SJSA1 (cell line): ENCODE data around the gene SLC37A2. TPM values are rescaled to one million over a fixed set of nuclear protein-coding genes. Genes with fewer than 3 reads are reported as not detected.
A peak's percentile ranks its signal among the peaks of the same experiment; 100 is the strongest.
"Not testable (repeated sequence)": the region's sequence is repeated elsewhere in the genome, so short reads cannot be mapped to it uniquely, and the experiment has no call there.

Experiments
- DNase-seq, 2 experiments: peaks; one replicate each; pipeline ENCODE4 v3.0.0-alpha.2; 2015 to 2020; ENCODE audit warnings: low spot score in 2 of 2, low read depth in 1 of 2
- H3K27ac ChIP-seq: fragments of 250-450 bp; sonication (Bioruptor Pico); 2 replicates; pipeline ENCODE4 v1.5.1; 2020; ENCODE audit warnings: mild to moderate bottlenecking, moderate library complexity
- H3K27me3 ChIP-seq: fragments of 250-450 bp; sonication (Bioruptor Pico); replicated peaks from 2 replicates; pipeline ENCODE4 v1.5.1; 2020; ENCODE audit warnings: mild to moderate bottlenecking, moderate library complexity
- H3K36me3 ChIP-seq: fragments of 250-450 bp; sonication (Bioruptor Pico); 2 replicates; pipeline ENCODE4 v1.5.1; 2020; ENCODE audit warnings: mild to moderate bottlenecking
- H3K4me1 ChIP-seq: fragments of 250-450 bp; sonication (Bioruptor Pico); replicated peaks from 2 replicates; pipeline ENCODE4 v1.6.1; 2021; ENCODE audit warnings: mild to moderate bottlenecking
- H3K4me3 ChIP-seq: fragments of 250-450 bp; sonication (Bioruptor Pico); 2 replicates; pipeline ENCODE4 v1.5.1; 2020; ENCODE audit warnings: mild to moderate bottlenecking
- H3K9me3 ChIP-seq: fragments of 250-450 bp; sonication (Bioruptor Pico); replicated peaks from 2 replicates; pipeline ENCODE4 v1.5.1; 2020; ENCODE audit warnings: mild to moderate bottlenecking
- total RNA-seq: library from RNA; depleted of rRNA; stranded (reverse); fragments of >200 nt; shearing (Covaris generic); gene quantifications from 2 replicates; pipeline ENCODE4 v1.2.3, GENCODE V29; 2014; rRNA removed

Gene SLC37A2
- 0.18 and 0.31 TPM in 2 replicates for total RNA-seq

DNA sequence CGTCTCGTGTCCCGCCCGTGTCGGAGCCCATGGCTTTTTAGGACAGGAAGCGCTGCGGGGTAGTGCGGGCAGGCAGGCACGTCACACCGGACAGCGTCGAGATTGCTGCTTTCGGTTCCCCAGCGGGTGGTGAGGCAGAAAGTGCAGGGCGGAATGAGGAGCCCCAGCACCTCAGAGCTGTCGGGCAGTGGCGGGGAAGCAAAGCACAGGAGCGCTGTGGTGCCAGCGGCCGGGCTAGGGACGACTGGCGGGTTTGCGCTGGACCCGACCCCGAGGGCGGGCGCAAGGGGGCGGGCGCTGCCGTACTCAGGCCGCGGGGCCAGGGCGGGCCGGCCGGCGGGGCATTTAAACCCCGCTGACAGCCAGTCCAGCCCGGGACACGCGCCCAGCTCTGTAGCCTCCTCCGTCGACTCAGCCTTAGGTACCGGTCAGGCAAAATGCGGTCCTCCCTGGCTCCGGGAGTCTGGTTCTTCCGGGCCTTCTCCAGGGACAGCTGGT is at the start of gene SLC37A2:
TSS of gene SLC37A2 (plus strand) at position 375 of the 498 bp plus-strand sequence. CDS start at position 438, 63 bp downstream.
- no peak within 1 kb of the TSS for H3K27ac ChIP-seq
- DNase-seq: peak; percentile 32 to 48
- H3K9me3 ChIP-seq: no peaks in the 10 kb centered on the region

DNA sequence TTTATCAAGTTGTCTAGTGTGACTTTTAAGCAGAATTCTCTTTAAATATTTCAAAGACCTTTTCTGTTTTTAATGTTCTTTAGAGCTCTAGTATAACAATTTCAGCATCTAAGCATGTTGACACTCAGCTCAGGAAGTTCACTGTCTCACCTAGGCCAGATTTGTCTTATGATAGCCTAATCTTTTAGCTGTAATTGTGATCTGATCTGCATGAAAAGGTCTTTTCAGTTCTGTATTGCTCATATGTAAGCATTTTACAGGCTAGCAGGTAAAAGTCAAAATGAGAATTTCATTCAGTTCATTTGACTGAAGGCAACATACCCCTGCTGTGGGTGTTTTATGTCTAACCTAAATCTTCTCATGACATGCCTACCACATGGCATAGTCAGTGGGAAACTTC is 46.7 kb upstream of the SLC37A2 start:
- H3K36me3 ChIP-seq: no peaks in the 10 kb centered on the region
- H3K4me3 ChIP-seq: no peak overlapping the region

More for the DNA sequence above, at the start of gene SLC37A2:
- peaks cover 11% of the 10 kb centered on the region; the same call in 1 of the 2 replicates for H3K27me3 ChIP-seq
- H3K4me3 ChIP-seq: peak within 1 kb of the TSS; percentile 42
- H3K36me3 ChIP-seq: no peaks in the 10 kb centered on the region
- peaks cover 5% of the 10 kb centered on the region for H3K4me1 ChIP-seq

DNA sequence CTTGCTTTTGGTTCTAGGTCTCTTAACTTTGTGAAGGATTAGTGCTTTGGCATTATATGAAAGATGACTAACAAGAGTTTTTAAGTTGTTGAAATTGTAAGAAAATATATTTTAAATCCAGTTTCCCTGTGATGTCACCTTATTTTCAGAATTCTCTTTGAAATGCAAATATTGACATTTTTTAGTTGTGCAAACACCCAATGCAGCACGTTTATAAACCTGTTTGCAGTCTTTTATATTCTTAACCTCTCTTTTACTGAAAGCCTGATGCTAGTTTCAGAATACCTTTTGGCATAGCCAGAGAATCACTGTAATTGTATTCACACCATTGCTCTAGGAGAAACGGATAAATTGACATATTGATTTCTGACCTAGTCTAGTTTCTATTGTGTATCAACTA is 42.8 kb upstream of the SLC37A2 start:
- H3K4me3 ChIP-seq: no peak overlapping the region
- no peaks in the 10 kb centered on the region for H3K36me3 ChIP-seq
- no peak for DNase-seq
- no peak overlapping the region for H3K27ac ChIP-seq
- no peaks in the 10 kb centered on the region for H3K9me3 ChIP-seq
- H3K27me3 ChIP-seq: no peaks in the 10 kb centered on the region
- no peaks in the 10 kb centered on the region for H3K4me1 ChIP-seq

More for the DNA sequence above, 46.7 kb upstream of the SLC37A2 start:
- no peaks in the 10 kb centered on the region for H3K4me1 ChIP-seq
- no peak overlapping the region for H3K27ac ChIP-seq
- no peaks in the 10 kb centered on the region for H3K27me3 ChIP-seq
- H3K9me3 ChIP-seq: no peaks in the 10 kb centered on the region
- DNase-seq: no peak

DNA sequence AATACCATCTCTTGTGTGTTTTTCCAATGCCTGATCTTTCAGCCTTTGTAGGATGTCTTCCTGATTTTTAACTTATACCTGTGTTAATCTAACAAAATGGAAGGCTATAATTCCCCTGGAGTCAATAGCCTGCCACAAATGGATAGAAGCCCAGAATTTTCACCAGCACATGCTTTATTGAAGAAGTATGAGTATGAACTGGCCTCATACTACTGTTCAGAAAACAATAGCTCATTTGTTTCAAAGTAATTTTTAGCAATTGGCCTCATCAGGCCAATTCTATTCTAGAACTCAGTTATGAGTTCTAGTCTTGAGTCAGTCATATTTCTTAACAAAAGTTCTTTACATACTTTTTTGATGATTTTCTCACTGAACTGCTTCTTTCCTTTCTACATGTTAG is 40.6 kb upstream of the SLC37A2 start:
- Histone ChIP-seq H3K4me3 (no peak overlapping the region), H3K27ac (no peak overlapping the region), H3K4me1 (no peaks in the 10 kb centered on the region), H3K9me3 (no peaks in the 10 kb centered on the region), H3K27me3 (no peaks in the 10 kb centered on the region), H3K36me3 (no peaks in the 10 kb centered on the region)
- no peak for DNase-seq

DNA sequence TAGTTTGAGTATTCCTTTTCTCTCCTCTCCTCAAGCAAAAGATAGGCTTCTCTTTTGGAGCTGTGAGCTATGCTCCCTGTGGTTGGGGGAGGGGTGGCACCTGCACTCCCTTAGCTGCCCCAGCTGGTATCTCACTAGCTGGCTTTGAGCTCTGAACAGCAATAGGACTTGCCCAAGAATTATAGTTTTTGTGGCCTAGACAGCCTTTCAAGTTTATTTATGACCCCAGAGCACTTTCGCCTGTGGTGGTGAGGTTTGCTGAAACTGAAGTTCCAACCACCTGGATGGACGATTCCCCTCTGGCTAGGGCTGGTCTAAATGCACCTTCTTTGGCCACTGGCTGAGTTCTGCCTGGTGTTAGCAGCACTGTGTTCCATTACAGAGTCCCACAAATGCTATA is 37.1 kb upstream of the SLC37A2 start:
- Histone ChIP-seq H3K36me3 (no peaks in the 10 kb centered on the region), H3K27me3 (no peaks in the 10 kb centered on the region), H3K4me3 (no peak overlapping the region), H3K4me1 (no peaks in the 10 kb centered on the region), H3K27ac (no peak overlapping the region), H3K9me3 (no peaks in the 10 kb centered on the region)
- DNase-seq: no peak

DNA sequence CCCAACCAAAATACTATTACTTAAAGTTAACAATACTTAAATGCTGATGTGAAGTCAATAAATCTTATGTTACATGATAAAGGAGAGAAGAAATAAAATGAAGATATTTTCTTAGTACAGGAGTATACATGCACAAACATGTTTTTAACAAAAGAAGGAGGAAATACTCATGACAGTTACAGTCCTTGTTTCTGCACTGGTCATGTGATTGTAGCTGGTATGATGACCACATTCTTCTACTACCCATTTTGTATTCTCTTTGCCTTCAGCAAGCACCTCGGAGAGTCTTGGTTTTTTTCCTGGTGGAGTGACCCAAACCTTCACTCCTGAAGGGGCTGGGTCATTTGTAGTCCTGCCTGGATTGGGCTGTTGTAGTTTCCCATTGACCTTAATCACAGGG is 33.7 kb upstream of the SLC37A2 start:
- not testable (repeated sequence) for H3K36me3 ChIP-seq, H3K4me3 ChIP-seq, H3K4me1 ChIP-seq, DNase-seq, H3K9me3 ChIP-seq, H3K27ac ChIP-seq, H3K27me3 ChIP-seq

DNA sequence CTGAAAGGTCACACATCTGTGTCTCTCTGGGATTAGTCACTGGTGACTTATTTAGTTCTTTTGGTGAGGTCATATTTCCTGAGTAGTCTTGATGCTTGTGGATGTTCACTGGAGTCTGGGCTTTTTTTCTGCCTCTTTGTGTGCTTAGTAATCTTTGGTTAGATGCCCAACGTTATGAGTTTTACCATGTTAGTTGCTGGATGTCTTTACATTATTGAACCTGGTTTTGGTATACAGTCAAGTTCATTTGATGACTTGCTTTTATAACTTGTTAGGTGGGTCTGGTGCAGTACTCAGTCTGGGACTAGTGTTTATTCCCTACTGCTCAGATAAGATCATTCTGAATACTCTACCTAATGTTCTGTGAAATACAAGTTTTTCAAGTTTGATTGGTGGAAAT is 26.2 kb upstream of the SLC37A2 start:
- Histone ChIP-seq H3K27ac (no peak overlapping the region), H3K4me1 (no peaks in the 10 kb centered on the region), H3K36me3 (no peaks in the 10 kb centered on the region), H3K27me3 (no peaks in the 10 kb centered on the region), H3K9me3 (no peaks in the 10 kb centered on the region), H3K4me3 (no peak overlapping the region)
- DNase-seq: peak in 1 of 2 experiments; percentile 1

DNA sequence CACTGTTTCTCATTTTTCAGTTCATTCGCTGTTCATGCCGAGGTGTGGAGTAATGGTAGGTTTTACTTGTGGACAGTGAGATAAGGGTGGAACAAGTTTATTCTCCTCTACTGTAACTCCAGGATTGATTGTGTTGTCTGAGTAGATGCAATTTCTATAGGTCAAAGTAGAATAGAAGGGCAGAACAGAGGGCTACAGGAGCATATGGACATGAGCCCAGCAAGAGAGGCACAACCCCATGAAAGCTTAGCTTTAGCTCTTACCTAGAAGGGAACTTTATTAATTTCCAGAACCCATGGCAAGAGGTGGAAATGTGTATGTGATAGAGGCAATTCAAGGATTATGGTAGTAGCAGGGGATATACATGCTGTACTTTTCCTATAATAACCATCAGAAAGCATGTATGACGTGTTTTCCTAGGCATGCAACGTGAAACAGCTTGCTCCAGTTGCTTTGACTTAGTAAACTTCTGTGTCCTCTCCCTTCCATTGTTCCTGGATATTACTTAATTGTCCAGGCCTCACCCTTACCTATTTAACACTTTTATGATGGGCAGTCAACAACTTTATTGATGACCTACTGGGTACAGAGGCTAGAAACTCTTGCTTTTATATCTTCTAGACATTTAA is 13.8 kb upstream of the SLC37A2 start:
- Histone ChIP-seq H3K9me3 (no peaks in the 10 kb centered on the region), H3K27me3 (no peaks in the 10 kb centered on the region), H3K27ac (no peak overlapping the region), H3K36me3 (no peaks in the 10 kb centered on the region), H3K4me3 (no peak overlapping the region), H3K4me1 (no peaks in the 10 kb centered on the region)
- DNase-seq: no peak

DNA sequence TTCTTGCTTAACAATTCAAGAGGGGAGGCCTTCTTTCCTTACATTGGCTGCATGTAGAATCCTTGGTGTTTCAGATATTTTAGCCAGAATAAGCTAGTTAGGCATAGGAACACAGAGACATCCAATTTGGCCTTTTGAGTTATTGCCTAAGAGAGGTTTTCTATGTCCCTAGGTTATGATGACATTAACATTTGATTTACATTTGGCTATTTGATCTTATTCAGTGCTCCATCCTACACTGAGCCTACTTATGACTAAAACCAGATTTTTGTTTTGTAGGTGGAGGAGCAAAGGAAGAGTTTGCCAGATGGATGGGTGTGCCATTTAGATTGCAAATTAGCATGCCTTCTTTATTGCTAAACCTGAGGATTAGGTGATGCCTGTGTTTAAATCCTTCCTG is 11.1 kb upstream of the SLC37A2 start:
- H3K9me3 ChIP-seq: no peaks in the 10 kb centered on the region
- no peaks in the 10 kb centered on the region for H3K27me3 ChIP-seq
- H3K4me1 ChIP-seq: no peaks in the 10 kb centered on the region
- H3K27ac ChIP-seq: no peak overlapping the region
- DNase-seq: no peak
- H3K4me3 ChIP-seq: no peak overlapping the region
- no peaks in the 10 kb centered on the region for H3K36me3 ChIP-seq

DNA sequence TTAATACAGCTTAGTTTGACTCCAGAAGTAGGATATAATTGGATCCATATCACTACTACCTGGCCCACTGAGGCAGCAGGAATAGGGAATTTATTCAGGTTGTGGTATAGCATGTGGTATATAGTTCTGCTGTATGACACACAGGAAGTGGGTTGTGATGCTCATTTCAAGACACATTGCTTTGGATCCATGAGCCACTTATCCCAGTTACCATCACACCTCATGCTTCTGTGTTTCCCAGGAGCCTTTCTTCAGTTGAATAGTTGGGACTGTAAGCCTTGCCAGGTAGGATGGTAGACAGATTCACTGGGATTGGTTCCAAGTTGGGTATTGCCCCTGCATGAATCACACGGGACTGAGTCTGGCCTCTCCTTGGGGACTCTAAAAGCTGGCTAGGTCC is 9.9 kb upstream of the SLC37A2 start:
- no peak for DNase-seq

DNA sequence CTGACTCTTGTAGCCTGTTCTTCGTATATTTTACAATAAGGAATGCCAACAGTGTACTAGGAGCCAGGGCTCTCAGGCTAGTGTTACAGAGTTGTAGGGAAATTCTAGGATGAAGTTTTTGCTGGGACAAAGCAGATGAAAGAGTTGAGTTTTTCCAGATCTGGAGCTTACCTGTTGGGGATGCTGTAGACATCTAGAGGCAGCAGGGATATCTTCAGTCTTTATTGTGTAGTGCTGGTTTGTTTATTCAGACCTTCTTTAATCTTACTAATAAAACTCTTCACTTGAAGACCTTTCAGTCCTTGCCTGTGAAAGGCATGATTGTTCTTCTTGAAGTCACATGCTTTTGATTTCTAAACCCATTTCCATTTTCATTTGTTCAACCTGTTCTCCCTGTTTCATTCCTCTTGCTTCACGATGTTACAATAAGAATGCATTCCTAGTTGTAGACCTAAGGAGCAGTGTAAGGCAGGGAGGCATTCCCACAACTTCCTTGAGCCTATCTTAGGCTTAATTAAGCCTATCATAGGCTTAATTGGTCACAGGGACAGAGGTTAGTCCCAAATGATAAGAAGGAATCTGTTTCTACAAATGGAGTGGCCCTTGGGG is 7.9 kb upstream of the SLC37A2 start:
- H3K4me3 ChIP-seq: no peak overlapping the region
- no peaks in the 10 kb centered on the region for H3K36me3 ChIP-seq
- no peak for DNase-seq
- H3K4me1 ChIP-seq: no peaks in the 10 kb centered on the region
- no peak overlapping the region for H3K27ac ChIP-seq
- H3K27me3 ChIP-seq: no peaks in the 10 kb centered on the region
- no peaks in the 10 kb centered on the region for H3K9me3 ChIP-seq

More for the DNA sequence above, 9.9 kb upstream of the SLC37A2 start:
- Histone ChIP-seq H3K27ac (no peak overlapping the region), H3K9me3 (no peaks in the 10 kb centered on the region), H3K4me3 (no peak overlapping the region), H3K4me1 (no peaks in the 10 kb centered on the region), H3K36me3 (no peaks in the 10 kb centered on the region), H3K27me3 (no peaks in the 10 kb centered on the region)

DNA sequence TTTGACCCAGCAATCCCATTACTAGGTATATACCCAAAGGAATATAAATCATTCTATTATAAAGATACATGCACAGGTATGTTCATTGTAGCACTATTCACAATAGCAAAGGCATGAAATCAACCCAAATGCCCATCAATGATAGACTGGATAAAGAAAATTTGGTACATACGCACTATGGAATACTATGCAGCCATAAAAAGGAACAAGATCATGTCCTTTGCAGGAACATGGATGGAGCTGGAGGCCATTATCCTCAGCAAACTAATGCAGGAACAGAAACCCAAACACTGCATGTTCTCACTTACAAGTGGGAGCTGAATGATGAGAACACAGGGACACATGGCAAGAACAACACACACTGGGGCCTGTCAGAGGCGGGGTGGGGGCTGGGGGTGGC is 7.0 kb upstream of the SLC37A2 start:
- not testable (repeated sequence) for H3K4me3 ChIP-seq, DNase-seq, H3K4me1 ChIP-seq, H3K27ac ChIP-seq, H3K27me3 ChIP-seq, H3K36me3 ChIP-seq, H3K9me3 ChIP-seq

DNA sequence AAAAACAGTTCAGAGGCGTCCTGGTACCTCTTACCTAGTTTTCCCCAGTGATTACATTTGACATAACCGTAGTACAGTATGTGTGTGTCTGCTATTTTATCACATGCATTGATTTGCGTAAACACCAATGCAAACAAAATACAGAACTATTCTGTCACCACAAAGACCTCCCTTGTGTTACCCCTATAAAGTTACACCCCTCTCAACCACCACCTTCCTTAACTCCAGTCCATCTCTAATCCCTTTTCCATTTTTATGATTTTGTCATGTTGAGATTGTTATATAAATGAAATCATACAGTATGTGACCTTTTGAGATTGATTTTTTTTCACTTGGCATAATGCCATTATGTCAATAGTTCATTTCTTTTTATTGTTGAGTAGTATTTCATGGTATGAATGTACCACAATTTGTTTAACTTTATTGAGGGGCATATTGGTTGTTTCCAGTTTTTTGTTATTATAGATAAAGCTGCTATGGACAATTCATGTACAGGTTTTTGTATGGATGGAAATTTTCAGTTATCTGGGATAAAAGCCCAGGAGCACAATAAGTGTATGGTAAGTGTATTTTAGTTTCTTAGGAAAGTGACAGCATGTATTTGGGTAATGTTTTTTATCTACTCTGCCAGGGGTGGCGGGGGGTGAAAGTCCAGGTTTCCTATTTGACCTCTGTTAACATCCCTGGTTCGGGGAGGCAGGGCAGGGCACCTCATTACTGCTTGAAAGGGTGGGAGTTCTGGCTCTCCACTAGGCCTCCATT is 6.0 kb upstream of the SLC37A2 start:
- Histone ChIP-seq H3K36me3 (no peaks in the 10 kb centered on the region), H3K4me1 (no peaks in the 10 kb centered on the region), H3K9me3 (no peaks in the 10 kb centered on the region), H3K27me3 (no peaks in the 10 kb centered on the region), H3K4me3 (no peak overlapping the region), H3K27ac (no peak overlapping the region)
- no peak for DNase-seq

DNA sequence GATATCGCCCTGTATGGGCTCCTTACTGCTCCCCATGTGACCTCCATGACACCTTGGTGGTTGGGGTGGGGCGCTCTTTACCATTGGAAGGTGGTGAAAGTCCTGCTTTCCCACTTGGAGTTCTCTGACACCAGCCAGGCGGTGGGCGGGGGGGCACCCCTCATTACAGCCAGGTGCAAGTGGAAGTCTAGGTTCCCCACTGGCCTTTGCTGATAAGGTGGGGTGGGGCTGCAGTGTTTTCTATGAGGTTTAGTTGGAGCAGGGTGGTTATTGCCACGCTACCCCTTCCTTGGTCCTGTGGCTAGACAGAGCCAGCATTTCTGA is 5.5 kb upstream of the SLC37A2 start:
- no peak overlapping the region for H3K4me3 ChIP-seq
- no peaks in the 10 kb centered on the region for H3K36me3 ChIP-seq
- no peaks in the 10 kb centered on the region for H3K4me1 ChIP-seq
- no peaks in the 10 kb centered on the region for H3K27me3 ChIP-seq
- no peaks in the 10 kb centered on the region for H3K9me3 ChIP-seq
- no peak overlapping the region for H3K27ac ChIP-seq
- DNase-seq: no peak
